Heart left ventricle (tissue), 13 donors: ENCODE results near the gene MYO15A.

ENCODE experiments used
- CTCF ChIP-seq, 12 donors: fragments of 200-600 bp; sonication (generic) in 4 of 12; IDR thresholded peaks; one replicate each; pipeline versions ENCODE4 v1.5.0 to v1.8.0; 2018 to 2022; ENCODE audit warnings: antibody characterized with exemption in 12 of 12, mild to moderate bottlenecking in 5 of 12
- POLR2A ChIP-seq, 2 donors: fragments of 450-650 bp; IDR thresholded peaks; one replicate each; pipeline ENCODE4 v1.6.1; 2017; ENCODE audit warnings: antibody characterized with exemption in 2 of 2, mild to moderate bottlenecking in 2 of 2, moderate library complexity in 2 of 2
- donor health status: ischemic (EF 13 %, LVEDD 7.1; RV severe dilation, severe dysfunction).
- donor health status: DM: no; HTN: yes; CAD: no.
- donor health status: DM: no; HTN: no; CAD: no.
- donor health status: ischemic (EF 25% LVEDD 6.9; RV normal size, moderate dysfunction).
- donor health status: ischemic (EF 25% LVEDD 5.7; RV mildly dilated, moderate dysfunction).
- donor health status: ischemic (EF 35%, LVEDD 5.7; RV mildly dilated, moderate dysfunction).
- donor health status: nonischemic (EF 11% LVEDD 7.7; RV severe dilation, severe dysfunction).
- donor health status: DM: yes; HTN: yes; CAD: no.
- donor health status: PGD.
- donor health status: ischemic (EF 29% LVEDD 5.4; RV normal size, mild dysfunction).
- donor health status: nonischemic (EF 23%, LVEDD 6.1; RV moderate dilation, normal function).

GRCh38 chr17:18218756-18219415 is 110.3 kb downstream of the MYO15A start:
- no peak for TF ChIP-seq CTCF (IDR thresholded peaks at IDR 0.05)
- no peak for TF ChIP-seq POLR2A (IDR thresholded peaks at IDR 0.05)
